Thyroid gland (tissue), 4 donors: ENCODE results near the gene MAP3K12.

Experiments used
- POLR2A ChIP-seq, 2 donors: fragments of 450-650 bp; IDR thresholded peaks; one replicate each; pipeline ENCODE4 v1.6.1; 2017; ENCODE audit warnings: antibody characterized with exemption in 2 of 2, mild to moderate bottlenecking in 2 of 2, moderate library complexity in 1 of 2
- TF ChIP-seq, protein P1 (sequence below), 6 experiments: fragments of 200-600 bp in 3 of 6; fragments of 450-650 bp in 3 of 6; sonication (generic) in 3 of 6; IDR thresholded peaks; one replicate each; pipeline ENCODE4 v1.5.1; 2016 to 2019; ENCODE audit warnings: antibody characterized with exemption in 6 of 6, mild to moderate bottlenecking in 2 of 6, inconsistent platforms in 1 of 6, moderate library complexity in 1 of 6

DNA sequence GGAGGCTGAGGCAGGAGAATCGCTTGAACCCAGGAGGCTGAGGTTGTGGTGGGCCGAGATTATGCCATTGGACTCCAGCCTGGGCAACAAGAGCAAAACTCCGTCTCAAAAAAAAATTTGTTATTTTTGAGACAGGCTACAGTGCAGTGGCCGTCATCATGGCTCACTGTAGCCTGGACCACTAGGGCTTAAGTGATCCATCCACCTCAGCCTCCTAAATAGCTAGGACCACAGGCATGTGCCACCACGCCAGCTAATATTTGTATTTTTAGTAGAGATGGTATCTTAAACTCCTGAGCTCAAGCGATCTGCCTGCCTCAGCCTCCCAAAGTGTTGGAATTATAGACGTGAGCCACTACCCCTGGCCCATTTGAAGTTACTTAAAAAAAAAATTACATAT is 48.3 kb downstream of the MAP3K12 start:
- TF ChIP-seq, protein P1, sequence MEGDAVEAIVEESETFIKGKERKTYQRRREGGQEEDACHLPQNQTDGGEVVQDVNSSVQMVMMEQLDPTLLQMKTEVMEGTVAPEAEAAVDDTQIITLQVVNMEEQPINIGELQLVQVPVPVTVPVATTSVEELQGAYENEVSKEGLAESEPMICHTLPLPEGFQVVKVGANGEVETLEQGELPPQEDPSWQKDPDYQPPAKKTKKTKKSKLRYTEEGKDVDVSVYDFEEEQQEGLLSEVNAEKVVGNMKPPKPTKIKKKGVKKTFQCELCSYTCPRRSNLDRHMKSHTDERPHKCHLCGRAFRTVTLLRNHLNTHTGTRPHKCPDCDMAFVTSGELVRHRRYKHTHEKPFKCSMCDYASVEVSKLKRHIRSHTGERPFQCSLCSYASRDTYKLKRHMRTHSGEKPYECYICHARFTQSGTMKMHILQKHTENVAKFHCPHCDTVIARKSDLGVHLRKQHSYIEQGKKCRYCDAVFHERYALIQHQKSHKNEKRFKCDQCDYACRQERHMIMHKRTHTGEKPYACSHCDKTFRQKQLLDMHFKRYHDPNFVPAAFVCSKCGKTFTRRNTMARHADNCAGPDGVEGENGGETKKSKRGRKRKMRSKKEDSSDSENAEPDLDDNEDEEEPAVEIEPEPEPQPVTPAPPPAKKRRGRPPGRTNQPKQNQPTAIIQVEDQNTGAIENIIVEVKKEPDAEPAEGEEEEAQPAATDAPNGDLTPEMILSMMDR (IDR thresholded peaks at IDR 0.05), result no peak
- TF ChIP-seq POLR2A (IDR thresholded peaks at IDR 0.05), result no peak
